Fibroblast of mammary gland (primary cell): ENCODE data around the gene NOPCHAP1.

Experiments
- DNase-seq: peaks from one replicate; pipeline ENCODE4 v3.0.0-alpha.2; 2010; ENCODE audit warnings: low read depth
- H3K4me3 ChIP-seq: 2 replicates; pipeline ENCODE4 v1.5.1; 2011; ENCODE audit warnings: low read depth, mild to moderate bottlenecking, low read length, moderate library complexity; ENCODE audit not compliant: control insufficient read depth
- CTCF ChIP-seq: conservative IDR thresholded peaks from 2 replicates; pipeline ENCODE4 v1.5.1; 2011; ENCODE audit warnings: low read depth, low read length, inconsistent platforms; ENCODE audit not compliant: control insufficient read depth, insufficient read depth

Gene NOPCHAP1

GRCh38 chr12:104997541-104997940 is 11.4 kb downstream of the NOPCHAP1 start:
- no peak for TF ChIP-seq CTCF
- no peak overlapping the region for H3K4me3 ChIP-seq
- DNase-seq: no peak

DNA sequence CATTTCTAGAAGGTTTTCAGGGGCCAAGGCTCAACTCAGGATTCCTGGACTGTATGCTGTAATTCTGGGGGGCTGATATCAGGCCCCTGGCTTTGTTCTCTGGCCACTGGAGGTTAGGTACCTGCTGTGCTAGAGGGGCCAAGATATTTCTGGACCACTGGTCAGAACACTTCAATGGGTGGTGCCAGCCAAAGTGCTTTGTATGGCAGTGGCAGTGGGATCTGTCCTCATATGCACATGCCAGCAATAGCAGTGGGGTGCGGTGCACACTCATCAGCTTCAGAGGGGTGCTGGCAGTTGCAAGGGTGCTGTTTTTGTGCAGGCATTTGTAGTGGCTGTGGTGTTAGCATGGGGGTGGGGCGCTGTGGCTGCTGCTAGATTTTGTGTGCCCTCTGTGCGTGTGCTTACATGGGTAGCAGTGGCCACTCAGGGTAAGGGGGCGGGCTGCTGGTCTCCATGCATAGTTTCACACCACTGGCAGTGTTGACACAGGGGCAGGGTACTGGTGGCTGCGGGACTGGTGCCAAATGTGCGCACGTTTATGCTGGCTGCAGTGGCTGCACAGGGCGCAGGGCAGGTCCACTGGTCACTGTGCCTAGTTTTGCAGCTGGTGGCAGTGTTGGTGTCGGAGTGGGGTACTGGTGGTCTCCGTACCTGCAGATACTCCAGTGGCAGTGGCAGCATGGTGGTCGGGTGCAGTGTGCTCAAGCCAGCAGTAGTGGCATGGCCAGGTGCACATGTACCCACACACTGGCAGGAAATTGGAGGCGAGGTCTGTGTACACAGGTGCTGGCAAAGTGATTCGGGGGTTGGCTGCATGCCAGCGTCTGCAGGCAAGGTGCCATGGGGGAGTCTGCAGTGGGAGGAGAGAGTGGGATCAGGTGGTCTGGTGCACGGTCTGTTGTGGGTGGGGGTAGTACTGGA is 12.6 kb downstream of the NOPCHAP1 start:
- no peak for DNase-seq
- no peak overlapping the region for H3K4me3 ChIP-seq
- no peak for TF ChIP-seq CTCF

DNA sequence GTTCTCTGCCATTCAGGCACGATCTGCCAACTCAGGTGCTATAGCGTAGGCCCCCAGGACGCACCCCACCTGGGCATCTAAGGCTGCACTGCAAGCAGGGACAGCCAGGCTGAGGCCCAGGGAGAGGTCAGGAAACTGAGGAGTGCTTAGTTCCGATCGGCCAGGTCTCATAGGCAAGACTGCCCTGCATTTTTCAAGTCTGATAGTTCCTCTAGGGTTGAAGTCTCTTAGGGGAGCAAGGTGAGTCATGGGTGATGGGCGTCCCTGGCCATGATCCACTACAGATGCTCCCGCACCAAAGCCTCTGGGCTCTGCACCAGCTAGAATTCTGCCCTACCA is 13.2 kb downstream of the NOPCHAP1 start:
- no peak for TF ChIP-seq CTCF
- no peak for DNase-seq
- no peak overlapping the region for H3K4me3 ChIP-seq

DNA sequence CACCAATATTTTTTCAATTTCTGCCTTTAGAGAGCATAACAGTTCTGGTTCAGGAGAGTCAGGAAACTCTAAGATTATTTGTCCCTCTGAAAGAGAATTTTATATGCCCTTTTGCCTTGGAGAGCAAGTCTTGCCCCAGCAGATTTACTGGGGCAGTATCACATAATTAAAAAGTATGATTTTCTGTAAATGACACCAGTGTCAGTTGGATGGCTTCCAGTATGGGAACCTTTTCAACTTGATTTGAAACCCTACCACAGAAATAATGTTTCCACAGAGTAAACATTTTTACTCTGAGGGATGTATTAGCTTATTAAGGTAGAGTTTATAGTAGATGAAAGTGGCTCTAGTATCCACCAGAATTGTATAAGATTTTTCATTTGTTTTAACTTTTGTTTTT is 15.4 kb downstream of the NOPCHAP1 start:
- DNase-seq: no peak
- TF ChIP-seq CTCF: no peak
- H3K4me3 ChIP-seq: no peak overlapping the region

DNA sequence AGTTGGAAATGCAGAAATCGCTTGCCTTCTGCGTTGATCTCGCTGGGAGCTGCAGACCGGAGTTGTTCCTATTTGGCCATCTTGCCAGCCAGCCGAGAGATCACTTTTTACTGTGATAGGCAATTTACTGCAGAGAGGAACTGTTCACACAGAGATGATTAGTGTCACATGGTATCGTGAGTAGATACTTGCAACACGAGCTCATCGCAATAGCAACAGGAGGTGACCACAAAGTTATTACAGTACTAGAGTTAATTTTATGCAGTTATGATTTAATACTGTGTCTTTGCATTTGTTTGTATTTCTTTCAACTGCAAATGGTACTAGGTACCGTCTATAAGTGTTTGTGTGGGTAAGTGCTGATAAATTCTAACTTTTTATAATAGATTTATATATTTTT is 27.8 kb downstream of the NOPCHAP1 start:
- no peak overlapping the region for H3K4me3 ChIP-seq
- TF ChIP-seq CTCF: no peak
- DNase-seq: peak; percentile 14

DNA sequence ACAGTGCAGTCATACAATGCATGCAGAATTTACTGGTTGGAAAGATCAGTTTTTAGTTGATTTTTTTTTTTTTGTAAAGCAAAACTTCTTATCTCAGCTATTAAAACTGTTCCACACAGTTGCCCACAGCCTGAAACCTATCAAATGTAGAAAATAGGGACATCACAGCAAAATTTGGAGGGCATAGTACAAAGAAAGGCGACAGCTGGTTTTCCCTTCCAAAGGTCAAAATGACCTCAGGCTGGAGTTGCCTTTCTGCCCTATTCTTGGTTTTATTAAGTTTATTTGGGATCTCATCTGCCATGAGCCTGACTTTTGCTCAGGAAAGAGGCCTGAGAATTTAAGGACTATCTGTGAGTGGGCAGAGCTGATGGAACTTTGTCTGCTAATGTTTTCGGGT is 28.5 kb downstream of the NOPCHAP1 start:
- no peak overlapping the region for H3K4me3 ChIP-seq
- no peak for DNase-seq
- TF ChIP-seq CTCF: no peak
